HepG2 (cell line): Measurements from ENCODE around the gene UBAC2.

Experiments used
- GABPA ChIP-seq, 2 experiments: IDR thresholded peaks; 2 replicates each; pipeline ENCODE4 v1.6.1; 2011 to 2016; ENCODE audit warnings: low read depth in 2 of 2, low read length in 1 of 2, missing biosample characterization in 1 of 2, missing genetic modification characterization in 1 of 2
- ZNF354B ChIP-seq: sonication (generic); formaldehyde crosslinking; IDR thresholded peaks from 2 replicates; pipeline ENCODE4 v1.8.0; 2022; ENCODE audit warnings: mild to moderate bottlenecking, missing genetic modification reagents
- TF ChIP-seq, protein P1 (sequence below): sonication (generic); formaldehyde crosslinking; IDR thresholded peaks from 2 replicates; pipeline ENCODE4 v1.5.0; 2020; ENCODE audit warnings: mild to moderate bottlenecking, missing genetic modification reagents, moderate library complexity
- TF ChIP-seq, protein P2 (sequence below): sonication (generic); formaldehyde crosslinking; IDR thresholded peaks from 2 replicates; pipeline ENCODE4 v1.4.0; 2020; ENCODE audit warnings: low read depth, mild to moderate bottlenecking, missing genetic modification reagents
- TF ChIP-seq, protein P3 (sequence below): sonication (generic); formaldehyde crosslinking; IDR thresholded peaks from 2 replicates; pipeline ENCODE4 v1.4.0; 2020; ENCODE audit warnings: mild to moderate bottlenecking, missing genetic modification reagents

DNA sequence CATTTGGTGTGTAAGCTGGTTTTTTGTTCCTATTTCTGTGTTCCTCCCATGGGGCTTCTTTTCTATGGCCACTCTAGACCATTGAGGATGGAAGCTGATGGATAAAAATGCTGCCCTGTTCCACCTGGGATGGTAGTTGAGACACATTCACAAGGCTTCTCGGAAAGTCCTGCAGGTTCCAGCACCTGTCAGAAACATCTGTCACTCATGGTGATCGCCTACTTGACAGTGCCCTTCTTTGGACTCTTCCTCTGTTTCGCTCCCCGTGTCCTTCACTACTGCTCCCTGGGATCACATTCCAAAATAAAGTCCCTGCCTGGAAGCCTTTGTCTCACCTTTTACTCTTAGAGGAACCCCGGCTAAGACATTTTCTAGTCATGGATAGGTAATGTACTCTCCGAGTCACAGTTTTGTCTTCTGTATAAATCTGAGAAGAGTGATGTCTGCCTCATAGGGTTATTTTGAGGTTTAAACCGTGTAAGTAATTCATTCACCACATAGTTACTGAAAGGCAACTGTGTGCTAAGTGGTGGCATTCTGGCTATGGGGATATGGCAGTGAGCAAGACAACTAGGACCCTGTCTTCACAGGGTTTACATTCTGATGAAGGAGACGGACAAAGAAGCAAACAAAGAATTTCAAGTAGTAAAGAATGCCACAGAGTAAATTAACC lies 21.0 kb downstream of the UBAC2 start:
- no peak for TF ChIP-seq GABPA (IDR thresholded peaks at IDR 0.05; ENCODE audit: low read depth, low read length)
- TF ChIP-seq GABPA (CRISPR knock-in tag; IDR thresholded peaks at IDR 0.05; ENCODE audit: low read depth) = no peak
- TF ChIP-seq, protein P1, sequence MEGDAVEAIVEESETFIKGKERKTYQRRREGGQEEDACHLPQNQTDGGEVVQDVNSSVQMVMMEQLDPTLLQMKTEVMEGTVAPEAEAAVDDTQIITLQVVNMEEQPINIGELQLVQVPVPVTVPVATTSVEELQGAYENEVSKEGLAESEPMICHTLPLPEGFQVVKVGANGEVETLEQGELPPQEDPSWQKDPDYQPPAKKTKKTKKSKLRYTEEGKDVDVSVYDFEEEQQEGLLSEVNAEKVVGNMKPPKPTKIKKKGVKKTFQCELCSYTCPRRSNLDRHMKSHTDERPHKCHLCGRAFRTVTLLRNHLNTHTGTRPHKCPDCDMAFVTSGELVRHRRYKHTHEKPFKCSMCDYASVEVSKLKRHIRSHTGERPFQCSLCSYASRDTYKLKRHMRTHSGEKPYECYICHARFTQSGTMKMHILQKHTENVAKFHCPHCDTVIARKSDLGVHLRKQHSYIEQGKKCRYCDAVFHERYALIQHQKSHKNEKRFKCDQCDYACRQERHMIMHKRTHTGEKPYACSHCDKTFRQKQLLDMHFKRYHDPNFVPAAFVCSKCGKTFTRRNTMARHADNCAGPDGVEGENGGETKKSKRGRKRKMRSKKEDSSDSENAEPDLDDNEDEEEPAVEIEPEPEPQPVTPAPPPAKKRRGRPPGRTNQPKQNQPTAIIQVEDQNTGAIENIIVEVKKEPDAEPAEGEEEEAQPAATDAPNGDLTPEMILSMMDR (CRISPR knock-in tag) = no peak
- TF ChIP-seq ZNF354B (CRISPR knock-in tag) = no peak
- TF ChIP-seq, protein P2, sequence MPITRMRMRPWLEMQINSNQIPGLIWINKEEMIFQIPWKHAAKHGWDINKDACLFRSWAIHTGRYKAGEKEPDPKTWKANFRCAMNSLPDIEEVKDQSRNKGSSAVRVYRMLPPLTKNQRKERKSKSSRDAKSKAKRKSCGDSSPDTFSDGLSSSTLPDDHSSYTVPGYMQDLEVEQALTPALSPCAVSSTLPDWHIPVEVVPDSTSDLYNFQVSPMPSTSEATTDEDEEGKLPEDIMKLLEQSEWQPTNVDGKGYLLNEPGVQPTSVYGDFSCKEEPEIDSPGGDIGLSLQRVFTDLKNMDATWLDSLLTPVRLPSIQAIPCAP (CRISPR knock-in tag) = no peak
- TF ChIP-seq, protein P3, sequence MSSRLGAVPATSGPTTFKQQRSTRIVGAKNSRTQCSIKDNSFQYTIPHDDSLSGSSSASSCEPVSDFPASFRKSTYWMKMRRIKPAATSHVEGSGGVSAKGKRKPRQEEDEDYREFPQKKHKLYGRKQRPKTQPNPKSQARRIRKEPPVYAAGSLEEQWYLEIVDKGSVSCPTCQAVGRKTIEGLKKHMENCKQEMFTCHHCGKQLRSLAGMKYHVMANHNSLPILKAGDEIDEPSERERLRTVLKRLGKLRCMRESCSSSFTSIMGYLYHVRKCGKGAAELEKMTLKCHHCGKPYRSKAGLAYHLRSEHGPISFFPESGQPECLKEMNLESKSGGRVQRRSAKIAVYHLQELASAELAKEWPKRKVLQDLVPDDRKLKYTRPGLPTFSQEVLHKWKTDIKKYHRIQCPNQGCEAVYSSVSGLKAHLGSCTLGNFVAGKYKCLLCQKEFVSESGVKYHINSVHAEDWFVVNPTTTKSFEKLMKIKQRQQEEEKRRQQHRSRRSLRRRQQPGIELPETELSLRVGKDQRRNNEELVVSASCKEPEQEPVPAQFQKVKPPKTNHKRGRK (CRISPR knock-in tag) = no peak
